BLaER1 (cell line): ENCODE data around the gene PLA2G6.
"Not testable (repeated sequence)": the region's sequence is repeated elsewhere in the genome, so short reads cannot be mapped to it uniquely, and the experiment has no call there.

Source experiments
- H3K27ac ChIP-seq: shearing (Covaris generic); formaldehyde crosslinking; 2 replicates; pipeline ENCODE4 v1.8.1; 2022
- H3K27me3 ChIP-seq: shearing (Covaris generic); formaldehyde crosslinking; 2 replicates; pipeline ENCODE4 v1.8.1; 2022
- H3K36me3 ChIP-seq: shearing (Covaris generic); formaldehyde crosslinking; 2 replicates; pipeline ENCODE4 v1.8.1; 2022
- H3K4me1 ChIP-seq: shearing (Covaris generic); formaldehyde crosslinking; 2 replicates; pipeline ENCODE4 v1.8.1; 2022
- H3K4me2 ChIP-seq: shearing (Covaris generic); formaldehyde crosslinking; 2 replicates; pipeline ENCODE4 v1.8.1; 2022
- H3K4me3 ChIP-seq: shearing (Covaris generic); formaldehyde crosslinking; 2 replicates; pipeline ENCODE4 v1.8.1; 2022
- H3K9ac ChIP-seq: shearing (Covaris generic); formaldehyde crosslinking; 2 replicates; pipeline ENCODE4 v1.8.1; 2022
- H3K9me3 ChIP-seq: shearing (Covaris generic); formaldehyde crosslinking; 2 replicates; pipeline ENCODE4 v1.8.1; 2022
- H4K20me1 ChIP-seq: shearing (Covaris generic); formaldehyde crosslinking; 2 replicates; pipeline ENCODE4 v1.8.1; 2022
- Cebpa-rat ChIP-seq: shearing (Covaris generic); IDR thresholded peaks from 2 replicates; pipeline ENCODE4 v1.8.1; 2022

Gene PLA2G6

DNA sequence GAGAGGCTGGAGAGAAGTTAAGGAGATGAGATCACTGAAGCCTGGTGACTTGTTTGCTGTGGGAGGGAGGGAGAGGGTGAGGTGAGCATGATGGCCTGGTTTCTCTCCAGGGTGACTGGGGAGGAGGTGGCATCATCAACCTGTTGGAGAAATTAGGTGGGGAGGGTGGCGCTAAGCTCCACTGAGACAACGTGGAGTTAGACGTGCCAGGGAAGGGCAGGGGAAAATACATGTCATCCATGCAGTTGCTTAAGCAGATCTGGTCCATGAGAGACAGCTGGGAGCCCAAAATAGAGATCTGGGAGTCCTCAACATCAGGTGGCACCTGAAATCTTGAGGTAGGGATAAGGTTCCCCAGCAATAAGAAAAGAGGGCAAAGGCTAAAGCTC is 10.8 kb upstream of the PLA2G6 start:
- no peak overlapping the region for H3K9ac ChIP-seq
- H3K27ac ChIP-seq = no peak overlapping the region
- TF ChIP-seq Cebpa-rat = no peak
- no peak overlapping the region for H3K4me2 ChIP-seq
- no peaks in the 10 kb centered on the region for H3K9me3 ChIP-seq
- H3K4me3 ChIP-seq = no peak overlapping the region
- no peaks in the 10 kb centered on the region for H3K36me3 ChIP-seq
- peaks cover 41% of the 10 kb centered on the region for H3K4me1 ChIP-seq
- H3K27me3 ChIP-seq = no peaks in the 10 kb centered on the region; the same call in 1 of the 2 replicates
- no peaks in the 10 kb centered on the region for H4K20me1 ChIP-seq

DNA sequence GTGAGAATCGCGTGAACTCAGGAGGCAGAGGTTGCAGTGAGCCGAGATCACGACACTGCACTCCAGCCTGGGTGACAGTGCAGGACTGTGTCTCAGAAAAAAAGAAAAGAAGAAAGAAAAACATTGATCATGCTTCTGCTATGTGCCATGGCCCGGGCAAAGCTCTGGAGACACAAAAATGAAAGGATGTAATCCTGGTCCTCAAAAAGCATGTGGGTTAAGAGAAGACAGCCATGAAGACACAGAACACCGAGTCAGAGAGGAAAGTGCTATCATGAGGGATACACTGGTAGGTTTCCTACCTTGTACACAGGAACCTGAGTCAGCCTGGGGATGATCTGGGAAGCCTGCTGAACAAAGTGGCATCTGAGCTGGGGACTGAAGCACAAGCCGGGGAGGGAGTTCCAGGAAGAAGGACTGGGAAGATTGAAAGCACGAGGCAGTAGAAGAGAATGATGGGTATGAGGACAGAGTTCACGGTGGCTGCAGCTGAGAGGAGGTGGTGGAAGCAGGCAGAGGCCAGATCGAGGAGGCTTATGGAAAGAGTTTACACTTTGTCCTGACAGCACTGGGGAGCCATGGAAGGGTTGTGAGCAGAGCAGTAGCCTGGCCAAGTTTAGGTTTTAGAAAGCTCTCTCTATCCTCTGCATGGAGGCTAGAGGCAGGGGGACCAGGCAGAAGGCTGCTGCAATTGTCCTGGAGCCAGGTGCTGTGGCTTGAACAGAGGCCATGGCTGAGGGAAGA is 10.3 kb upstream of the PLA2G6 start:
- Histone ChIP-seq H3K27me3 (no peaks in the 10 kb centered on the region; the same call in 1 of the 2 replicates), H3K4me2 (no peak overlapping the region), H3K27ac (no peak overlapping the region), H3K36me3 (no peaks in the 10 kb centered on the region), H3K9ac (no peak overlapping the region), H3K4me3 (no peak overlapping the region), H3K4me1 (peaks cover 36% of the 10 kb centered on the region), H4K20me1 (no peaks in the 10 kb centered on the region), H3K9me3 (no peaks in the 10 kb centered on the region)
- no peak for TF ChIP-seq Cebpa-rat

GRCh38 chr22:38191055-38191454 is 9.4 kb upstream of the PLA2G6 start:
- Histone ChIP-seq H3K36me3 (no peaks in the 10 kb centered on the region), H3K4me1 (peaks cover 39% of the 10 kb centered on the region), H3K4me3 (no peak overlapping the region), H3K27ac (no peak overlapping the region), H3K9me3 (no peaks in the 10 kb centered on the region), H3K27me3 (no peaks in the 10 kb centered on the region; the same call in 1 of the 2 replicates), H3K4me2 (no peak overlapping the region), H4K20me1 (no peaks in the 10 kb centered on the region), H3K9ac (no peak overlapping the region)
- TF ChIP-seq Cebpa-rat = no peak

DNA sequence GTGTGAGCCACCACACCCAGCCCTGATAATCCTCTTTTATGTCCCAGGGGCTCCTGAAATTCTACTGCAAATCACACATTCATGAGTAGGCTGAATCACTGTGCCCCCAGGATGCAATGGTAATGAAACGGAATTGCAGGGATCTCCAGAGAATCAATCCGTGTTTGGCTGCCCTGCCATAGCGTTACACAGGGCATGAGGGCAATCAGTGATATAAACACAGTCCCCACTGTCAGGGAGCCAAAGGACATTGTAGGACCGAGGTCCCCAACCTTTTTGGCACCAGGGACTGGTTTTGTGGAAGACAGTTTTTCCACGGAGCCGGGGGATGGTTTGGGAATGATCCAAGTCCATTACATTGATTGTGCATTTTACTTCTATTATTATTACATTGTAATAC is 9.0 kb upstream of the PLA2G6 start:
- TF ChIP-seq Cebpa-rat = no peak
- Histone ChIP-seq H3K4me3 (no peak overlapping the region), H3K4me1 (peaks cover 39% of the 10 kb centered on the region), H3K27me3 (no peaks in the 10 kb centered on the region; the same call in 1 of the 2 replicates), H3K9me3 (no peaks in the 10 kb centered on the region), H3K4me2 (no peak overlapping the region), H3K9ac (no peak overlapping the region), H3K36me3 (no peaks in the 10 kb centered on the region), H4K20me1 (no peaks in the 10 kb centered on the region), H3K27ac (no peak overlapping the region)

- Histone ChIP-seq H3K4me1 (peaks cover 29% of the 10 kb centered on the region), H3K9ac (no peak overlapping the region), H3K4me2 (no peak overlapping the region), H3K36me3 (no peaks in the 10 kb centered on the region), H4K20me1 (no peaks in the 10 kb centered on the region), H3K4me3 (no peak overlapping the region), H3K9me3 (no peaks in the 10 kb centered on the region), H3K27ac (no peak overlapping the region), H3K27me3 (no peaks in the 10 kb centered on the region; the same call in 1 of the 2 replicates)
- no peak for TF ChIP-seq Cebpa-rat
These were observed 7.5 kb upstream of the PLA2G6 start for GRCh38 chr22:38189104-38189503.

DNA sequence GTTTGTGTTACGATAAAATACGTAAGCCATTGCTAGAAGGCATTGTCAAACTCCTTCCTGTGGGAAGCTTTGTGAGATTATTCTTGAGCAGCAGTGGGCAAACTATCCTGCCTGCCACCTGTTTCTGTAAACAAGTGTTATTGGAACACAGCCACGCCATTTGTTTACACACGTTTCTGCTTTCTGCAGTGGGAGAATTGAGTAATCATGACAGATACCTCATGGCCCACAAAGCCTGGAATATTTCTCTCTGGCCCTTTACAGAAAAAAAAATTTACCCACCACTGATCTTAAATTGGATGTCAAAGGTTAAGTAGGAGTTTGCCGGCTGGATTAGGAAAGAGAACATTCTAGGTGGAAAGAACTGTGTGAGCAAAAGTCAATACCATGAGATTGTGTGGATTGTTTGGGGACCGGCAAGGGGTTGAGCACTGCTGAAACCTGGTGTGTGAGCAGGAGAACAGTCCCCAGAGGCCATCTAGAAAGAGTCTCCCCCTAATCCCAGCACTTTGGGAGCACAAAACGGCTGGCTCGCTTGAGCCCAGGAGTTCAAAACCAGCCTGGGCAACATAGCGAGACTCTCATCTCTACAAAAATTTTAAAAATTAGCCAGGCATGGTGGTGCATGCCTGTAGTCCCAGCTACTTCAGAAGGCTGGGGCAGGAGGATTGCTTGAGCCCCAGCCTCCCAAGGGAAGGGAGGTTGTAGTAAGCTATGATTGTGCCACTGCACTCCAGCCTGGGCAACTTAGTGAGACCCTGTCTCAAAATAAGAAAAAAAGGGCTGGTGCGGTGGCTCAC is 6.0 kb upstream of the PLA2G6 start:
- H4K20me1 ChIP-seq = no peaks in the 10 kb centered on the region
- no peaks in the 10 kb centered on the region; the same call in 1 of the 2 replicates for H3K27me3 ChIP-seq
- no peak overlapping the region for H3K9ac ChIP-seq
- no peak overlapping the region for H3K4me2 ChIP-seq
- H3K4me3 ChIP-seq = no peak overlapping the region
- no peak overlapping the region for H3K27ac ChIP-seq
- TF ChIP-seq Cebpa-rat = no peak
- H3K36me3 ChIP-seq = no peaks in the 10 kb centered on the region
- H3K4me1 ChIP-seq = peaks cover 36% of the 10 kb centered on the region
- no peaks in the 10 kb centered on the region for H3K9me3 ChIP-seq

GRCh38 chr22:38186429-38186828 is 4.8 kb upstream of the PLA2G6 start:
- Histone ChIP-seq H3K9ac (no peak overlapping the region), H3K27ac (no peak overlapping the region), H3K4me1 (peaks cover 32% of the 10 kb centered on the region)

GRCh38 chr22:38184788-38185187 is 3.2 kb upstream of the PLA2G6 start:
- Histone ChIP-seq H3K4me1 (peaks cover 42% of the 10 kb centered on the region), H3K4me3 (no peak overlapping the region), H3K36me3 (no peaks in the 10 kb centered on the region), H3K9me3 (no peaks in the 10 kb centered on the region), H3K27ac (no peak overlapping the region), H3K4me2 (no peak overlapping the region), H4K20me1 (no peaks in the 10 kb centered on the region), H3K27me3 (no peaks in the 10 kb centered on the region), H3K9ac (no peak overlapping the region)
- TF ChIP-seq Cebpa-rat = no peak

More at GRCh38 chr22:38186429-38186828, 4.8 kb upstream of the PLA2G6 start:
- H3K36me3 ChIP-seq = no peaks in the 10 kb centered on the region
- no peaks in the 10 kb centered on the region for H3K27me3 ChIP-seq
- no peaks in the 10 kb centered on the region for H3K9me3 ChIP-seq
- no peak for TF ChIP-seq Cebpa-rat
- H3K4me2 ChIP-seq = no peak overlapping the region
- H3K4me3 ChIP-seq = no peak overlapping the region
- H4K20me1 ChIP-seq = no peaks in the 10 kb centered on the region

DNA sequence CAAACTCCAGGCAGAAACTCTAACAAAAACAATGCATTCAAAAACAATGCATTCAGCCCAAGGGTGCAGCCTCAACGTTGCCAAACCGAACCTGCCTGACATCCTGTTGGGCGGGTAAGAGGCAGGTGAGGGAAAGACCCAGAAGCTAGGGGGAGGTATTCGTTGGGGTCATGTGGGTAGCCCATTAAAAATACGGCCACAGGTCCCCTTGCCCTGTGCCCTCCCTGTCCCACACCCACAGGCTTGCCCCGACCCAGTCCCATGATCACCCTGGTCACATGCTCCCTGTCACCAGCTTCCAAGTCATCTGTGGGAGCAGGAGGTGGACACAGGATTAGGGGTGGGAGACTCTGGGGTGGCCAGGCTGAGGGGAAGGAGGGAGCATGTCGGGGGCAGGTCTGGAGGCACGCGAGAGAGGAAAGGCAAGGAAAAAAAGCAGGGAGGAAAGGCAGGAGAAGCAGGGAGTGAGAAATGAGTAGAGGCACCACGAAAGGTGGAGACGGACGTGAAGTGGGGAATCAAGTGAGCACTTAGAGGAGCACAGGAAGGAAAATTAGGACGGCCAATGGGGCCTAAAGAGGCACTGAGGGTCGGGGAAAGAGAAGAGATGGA is 683 bp downstream of the PLA2G6 start:
- Histone ChIP-seq H3K27me3 (no peaks in the 10 kb centered on the region), H3K4me2 (peak overlapping the region; percentile 98), H3K9me3 (no peaks in the 10 kb centered on the region), H3K4me1 (peaks cover 70% of the 10 kb centered on the region), H4K20me1 (no peaks in the 10 kb centered on the region), H3K9ac (peak overlapping the region; percentile 91), H3K27ac (peak overlapping the region; percentile 92), H3K36me3 (peaks cover 4% of the 10 kb centered on the region; the same call in 1 of the 2 replicates), H3K4me3 (peak overlapping the region; percentile 84)
- TF ChIP-seq Cebpa-rat = no peak

GRCh38 chr22:38178605-38178937 is 3.1 kb downstream of the PLA2G6 start:
- Histone ChIP-seq H3K27ac (peak overlapping the region; percentile 81; the same call in 1 of the 2 replicates), H3K4me1 (peaks cover 86% of the 10 kb centered on the region)
- H3K4me3 ChIP-seq, H3K9me3 ChIP-seq, H3K27me3 ChIP-seq, H3K36me3 ChIP-seq, H3K4me2 ChIP-seq, H3K9ac ChIP-seq, H4K20me1 ChIP-seq: not testable (repeated sequence)
